OCI-LY3 (cell line): Measurements from ENCODE around the gene DOCK2.

Experiments
- CTCF ChIP-seq: fragments of 200-600, 300-600 bp; sonication (generic); IDR thresholded peaks from 2 replicates; pipeline ENCODE4 v1.5.1; 2014; ENCODE audit warnings: antibody characterized with exemption, low read length, low read depth
- EZH2phosphoT487 ChIP-seq: fragments of 200-600 bp; shearing (Covaris generic); IDR thresholded peaks from 2 replicates; pipeline ENCODE4 v1.6.1; 2018; ENCODE audit warnings: antibody characterized with exemption, mixed run types, low read depth

- TF ChIP-seq CTCF: no peak
- TF ChIP-seq EZH2phosphoT487: no peak
Observed at GRCh38 chr5:169886033-169886432, 249.0 kb downstream of the DOCK2 start.
